IPS-15b (cell line): ENCODE measurements around the gene DCC.

Source experiments
- H3K27me3 ChIP-seq: one replicate; pipeline ENCODE4 v1.6.1; 2013; ENCODE audit warnings: low read length; ENCODE audit not compliant: control insufficient read depth, insufficient read depth
- H3K36me3 ChIP-seq: one replicate; pipeline ENCODE4 v1.6.1; 2013; ENCODE audit warnings: low read length; ENCODE audit not compliant: control insufficient read depth, insufficient read depth
- H3K4me1 ChIP-seq: one replicate; pipeline ENCODE4 v1.6.1; 2013; ENCODE audit warnings: mild to moderate bottlenecking, low read length; ENCODE audit not compliant: control insufficient read depth, insufficient read depth
- H3K4me3 ChIP-seq: one replicate; pipeline ENCODE4 v1.5.1; 2013; ENCODE audit warnings: low read depth, low read length
- H3K9ac ChIP-seq: one replicate; pipeline ENCODE4 v1.6.1; 2013; ENCODE audit warnings: low read depth, mild to moderate bottlenecking, low read length
- H3K9me3 ChIP-seq: one replicate; pipeline ENCODE4 v1.6.1; 2013; ENCODE audit warnings: mild to moderate bottlenecking, low read length; ENCODE audit not compliant: control insufficient read depth, insufficient read depth

Gene DCC

DNA sequence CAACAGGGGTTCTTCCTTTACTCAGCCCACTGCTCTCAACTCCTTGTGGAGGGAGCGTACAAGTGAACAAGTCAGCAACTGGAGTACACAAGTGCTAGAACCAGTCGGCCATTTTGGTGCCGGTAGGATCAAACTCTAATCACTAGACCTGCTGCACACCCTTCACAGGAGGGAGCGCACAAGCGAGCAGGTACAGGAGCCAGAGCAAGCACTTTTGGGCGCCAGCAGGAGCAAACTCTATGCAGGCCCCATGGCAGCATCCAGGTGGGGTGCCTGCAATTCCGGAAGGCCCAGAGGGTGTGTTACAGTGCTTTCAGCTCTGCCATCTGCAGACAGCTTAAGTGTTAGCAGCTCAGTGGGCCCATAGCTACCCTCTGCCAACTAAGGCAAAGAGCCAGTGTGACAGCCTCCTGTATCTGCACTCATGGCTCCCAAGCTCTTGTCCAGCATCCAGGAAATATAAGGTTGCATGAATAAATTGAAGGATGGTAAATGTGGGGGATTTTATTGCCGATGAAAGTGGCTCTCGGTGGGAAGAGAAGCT lies 426.1 kb downstream of the DCC start:
- H3K4me1 ChIP-seq, result no peaks in the 10 kb centered on the region
- no peak overlapping the region for H3K9ac ChIP-seq
- no peaks in the 10 kb centered on the region for H3K27me3 ChIP-seq
- no peaks in the 10 kb centered on the region for H3K36me3 ChIP-seq
- H3K9me3 ChIP-seq, result no peaks in the 10 kb centered on the region
- H3K4me3 ChIP-seq, result no peak overlapping the region

GRCh38 chr18:52781113-52781512 lies 441.1 kb downstream of the DCC start:
- H3K27me3 ChIP-seq, result no peaks in the 10 kb centered on the region
- no peaks in the 10 kb centered on the region for H3K36me3 ChIP-seq
- H3K9ac ChIP-seq, result no peak overlapping the region
- H3K4me3 ChIP-seq, result no peak overlapping the region
- no peaks in the 10 kb centered on the region for H3K9me3 ChIP-seq
- no peaks in the 10 kb centered on the region for H3K4me1 ChIP-seq

- H3K9ac ChIP-seq, result no peak overlapping the region
- H3K36me3 ChIP-seq, result no peaks in the 10 kb centered on the region
- H3K4me3 ChIP-seq, result no peak overlapping the region
- no peaks in the 10 kb centered on the region for H3K27me3 ChIP-seq
- H3K9me3 ChIP-seq, result peaks cover 7% of the 10 kb centered on the region
- H3K4me1 ChIP-seq, result no peaks in the 10 kb centered on the region
Measured at GRCh38 chr18:52791321-52791720, 451.3 kb downstream of the DCC start.

DNA sequence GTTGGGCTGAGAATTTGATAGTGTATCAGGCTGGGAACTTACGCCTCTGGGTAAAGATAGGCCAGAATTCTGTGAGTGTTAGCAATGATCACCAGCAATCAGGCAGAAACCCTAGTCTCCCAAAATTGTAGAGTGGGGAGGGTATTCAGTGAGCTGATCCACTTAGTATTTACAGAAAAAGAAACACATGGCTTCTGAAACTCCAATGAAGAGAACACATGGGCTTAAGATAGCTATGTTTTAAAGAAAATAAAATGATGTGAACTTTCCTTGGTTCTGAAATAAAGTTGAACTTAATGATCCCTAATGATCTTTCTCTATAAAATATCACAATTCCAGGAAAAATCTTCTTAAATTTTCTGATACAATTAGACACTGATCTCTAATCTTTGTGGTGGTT lies 472.8 kb downstream of the DCC start:
- H3K9ac ChIP-seq, result no peak overlapping the region
- no peaks in the 10 kb centered on the region for H3K4me1 ChIP-seq
- H3K9me3 ChIP-seq, result no peaks in the 10 kb centered on the region
- no peak overlapping the region for H3K4me3 ChIP-seq
- no peaks in the 10 kb centered on the region for H3K27me3 ChIP-seq
- H3K36me3 ChIP-seq, result no peaks in the 10 kb centered on the region

DNA sequence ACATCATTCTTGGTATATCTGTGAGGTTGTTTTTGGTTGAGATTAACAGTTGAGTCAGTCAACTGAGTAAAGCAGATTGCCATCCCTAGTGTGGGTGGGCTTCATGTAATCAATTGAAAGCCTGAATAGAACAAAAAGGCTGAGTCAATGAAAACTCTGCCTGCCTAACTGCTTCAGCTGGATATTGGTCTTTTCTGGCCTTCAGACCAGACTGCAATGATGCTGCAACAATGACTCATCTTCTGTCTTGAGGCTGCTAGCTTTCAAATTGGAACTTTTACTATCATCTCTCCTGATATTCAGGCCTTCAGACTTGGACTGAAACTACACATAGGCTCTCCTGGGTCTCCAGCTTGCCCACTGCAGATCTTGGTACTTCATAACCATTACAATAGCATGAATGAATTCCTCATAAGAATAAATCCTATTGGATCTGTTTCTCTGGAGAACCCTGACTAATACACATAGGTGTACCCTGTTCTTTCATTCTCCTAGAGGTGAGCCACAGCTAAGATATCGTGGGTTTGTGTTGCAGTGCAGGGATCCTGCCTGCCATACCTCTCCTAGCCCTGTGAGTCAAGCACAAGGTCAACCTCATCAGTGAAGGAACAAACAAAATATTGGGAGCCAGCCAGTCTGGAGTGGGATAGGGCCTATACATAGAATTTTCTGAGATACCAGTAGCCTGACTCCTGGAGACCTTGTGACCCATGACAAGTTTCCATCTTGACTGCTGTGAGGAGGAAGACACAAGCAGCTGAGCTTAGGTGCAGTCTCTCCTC lies 473.8 kb downstream of the DCC start:
- Histone ChIP-seq H3K4me3 (no peak overlapping the region), H3K9ac (no peak overlapping the region), H3K36me3 (no peaks in the 10 kb centered on the region), H3K9me3 (no peaks in the 10 kb centered on the region), H3K4me1 (no peaks in the 10 kb centered on the region), H3K27me3 (no peaks in the 10 kb centered on the region)

- peaks cover under 1% of the 10 kb centered on the region for H3K27me3 ChIP-seq
- no peak overlapping the region for H3K4me3 ChIP-seq
- H3K4me1 ChIP-seq, result no peaks in the 10 kb centered on the region
- H3K9ac ChIP-seq, result no peak overlapping the region
- H3K36me3 ChIP-seq, result no peaks in the 10 kb centered on the region
- H3K9me3 ChIP-seq, result no peaks in the 10 kb centered on the region
Measured at GRCh38 chr18:52815651-52816050, 475.7 kb downstream of the DCC start.

GRCh38 chr18:52816121-52816520 lies 476.1 kb downstream of the DCC start:
- Histone ChIP-seq H3K4me3 (no peak overlapping the region), H3K4me1 (no peaks in the 10 kb centered on the region), H3K36me3 (no peaks in the 10 kb centered on the region), H3K9me3 (no peaks in the 10 kb centered on the region), H3K9ac (no peak overlapping the region), H3K27me3 (peaks cover 5% of the 10 kb centered on the region)

- H3K4me1 ChIP-seq, result no peaks in the 10 kb centered on the region
- H3K9me3 ChIP-seq, result no peaks in the 10 kb centered on the region
- no peaks in the 10 kb centered on the region for H3K36me3 ChIP-seq
- no peak overlapping the region for H3K9ac ChIP-seq
- peaks cover 47% of the 10 kb centered on the region for H3K27me3 ChIP-seq
- no peak overlapping the region for H3K4me3 ChIP-seq
Measured at GRCh38 chr18:52822160-52822559, 482.2 kb downstream of the DCC start.

GRCh38 chr18:52824126-52824525 lies 484.1 kb downstream of the DCC start:
- Histone ChIP-seq H3K4me3 (no peak overlapping the region), H3K27me3 (peaks cover 67% of the 10 kb centered on the region), H3K36me3 (no peaks in the 10 kb centered on the region), H3K9ac (no peak overlapping the region), H3K4me1 (no peaks in the 10 kb centered on the region), H3K9me3 (no peaks in the 10 kb centered on the region)

DNA sequence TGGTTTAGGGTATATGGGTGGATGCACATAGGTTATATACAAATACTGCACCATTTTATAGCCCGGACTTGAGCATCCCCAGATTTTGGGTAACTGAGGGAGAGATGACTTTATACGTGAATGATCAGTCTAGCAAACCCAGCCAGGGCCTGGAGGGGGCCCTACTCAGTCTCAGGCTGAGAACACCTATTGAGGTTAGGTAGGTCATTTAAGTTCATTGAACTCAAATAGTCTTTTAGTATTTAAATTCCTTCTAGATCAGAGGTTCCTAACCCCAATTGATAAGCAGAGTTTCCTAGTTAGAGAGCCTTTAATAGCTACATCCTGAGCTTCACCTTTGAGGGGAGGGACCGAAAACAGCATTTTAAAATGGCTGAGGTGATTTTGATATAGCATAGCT lies 487.0 kb downstream of the DCC start:
- H3K36me3 ChIP-seq, result no peaks in the 10 kb centered on the region
- no peak overlapping the region for H3K9ac ChIP-seq
- H3K27me3 ChIP-seq, result peaks cover 89% of the 10 kb centered on the region
- no peaks in the 10 kb centered on the region for H3K4me1 ChIP-seq
- no peak overlapping the region for H3K4me3 ChIP-seq
- H3K9me3 ChIP-seq, result no peaks in the 10 kb centered on the region

GRCh38 chr18:52829320-52829719 lies 489.3 kb downstream of the DCC start:
- no peak overlapping the region for H3K9ac ChIP-seq
- no peak overlapping the region for H3K4me3 ChIP-seq
- peaks cover 74% of the 10 kb centered on the region for H3K27me3 ChIP-seq
- H3K4me1 ChIP-seq, result no peaks in the 10 kb centered on the region
- H3K36me3 ChIP-seq, result no peaks in the 10 kb centered on the region
- no peaks in the 10 kb centered on the region for H3K9me3 ChIP-seq

DNA sequence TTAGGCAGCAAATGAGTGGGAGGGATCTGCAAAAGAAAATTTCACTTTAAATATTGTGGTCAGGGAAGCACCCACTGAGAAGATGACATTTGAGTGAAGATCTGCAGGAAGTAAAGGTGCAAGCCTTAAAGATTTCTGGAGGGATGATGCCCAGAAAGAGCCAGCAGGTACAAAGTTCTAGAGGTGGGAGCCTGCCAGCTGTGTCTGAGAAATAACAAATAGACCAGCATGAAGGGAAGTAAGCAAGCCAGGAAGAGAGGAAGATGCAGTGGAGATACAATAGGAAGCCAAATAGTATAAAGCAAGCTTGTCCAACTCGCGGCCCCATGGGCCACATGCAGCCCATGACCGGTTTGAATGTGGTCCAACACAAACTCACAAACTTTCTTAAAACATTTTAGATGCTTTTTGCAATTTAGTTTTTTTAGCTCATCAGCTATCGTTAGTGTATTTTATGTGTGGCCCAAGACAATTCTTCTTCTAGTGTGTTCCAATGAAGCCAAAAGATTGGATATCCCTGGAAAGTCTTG lies 489.9 kb downstream of the DCC start:
- H3K27me3 ChIP-seq, result peaks cover 69% of the 10 kb centered on the region
- no peak overlapping the region for H3K9ac ChIP-seq
- no peaks in the 10 kb centered on the region for H3K4me1 ChIP-seq
- no peak overlapping the region for H3K4me3 ChIP-seq
- no peaks in the 10 kb centered on the region for H3K9me3 ChIP-seq
- H3K36me3 ChIP-seq, result no peaks in the 10 kb centered on the region
